MM.1S (cell line): ENCODE data around the gene SLC25A6.

Experiments
- DNase-seq: peaks from one replicate; pipeline ENCODE4 v3.0.0-alpha.2; 2015
- H2AFZ ChIP-seq: fragments of 300-600 bp; sonication (generic); 2 replicates; pipeline ENCODE4 v1.6.0; 2016; ENCODE audit warnings: antibody characterized with exemption, low read length
- H3F3A ChIP-seq: fragments of 300-600 bp; sonication (generic); 2 replicates; pipeline ENCODE4 v1.6.1; 2016; ENCODE audit warnings: mild to moderate bottlenecking, antibody characterized with exemption, low read length, moderate library complexity, mixed read lengths; ENCODE audit not compliant: insufficient read depth
- H3K27ac ChIP-seq: fragments of 300-600 bp; sonication (generic); 2 replicates; pipeline ENCODE4 v1.5.1; 2016; ENCODE audit warnings: mild to moderate bottlenecking, low read length
- H3K27me3 ChIP-seq: fragments of 300-600 bp; sonication (generic); replicated peaks from 2 replicates; pipeline ENCODE4 v1.6.0; 2016; ENCODE audit warnings: low read length; ENCODE audit not compliant: insufficient read depth
- H3K36me3 ChIP-seq: fragments of 300-600 bp; sonication (generic); replicated peaks from 2 replicates; pipeline ENCODE4 v1.6.1; 2016; ENCODE audit warnings: mild to moderate bottlenecking, low read length, mixed read lengths; ENCODE audit not compliant: insufficient read depth
- H3K4me1 ChIP-seq: fragments of 300-600 bp; sonication (generic); 2 replicates; pipeline ENCODE4 v1.6.1; 2016; ENCODE audit warnings: low read length, mixed read lengths
- H3K4me2 ChIP-seq: fragments of 300-600 bp; sonication (generic); 2 replicates; pipeline ENCODE4 v1.6.0; 2016; ENCODE audit warnings: low read depth, low read length
- H3K4me3 ChIP-seq: fragments of 300-600 bp; sonication (generic); 2 replicates; pipeline ENCODE4 v1.5.1; 2016; ENCODE audit warnings: low read length, mixed read lengths
- H3K79me2 ChIP-seq: fragments of 300-600 bp; sonication (generic); 2 replicates; pipeline ENCODE4 v1.6.1; 2016; ENCODE audit warnings: mixed run types, low read length, mixed read lengths
- H3K9ac ChIP-seq: fragments of 300-600 bp; sonication (generic); 2 replicates; pipeline ENCODE4 v1.6.1; 2016; ENCODE audit warnings: low read length, mixed read lengths
- H3K9me2 ChIP-seq: fragments of 300-600 bp; sonication (generic); replicated peaks from 2 replicates; pipeline ENCODE4 v1.6.1; 2016; ENCODE audit warnings: mild to moderate bottlenecking, low read length, mixed read lengths; ENCODE audit not compliant: insufficient read depth
- H3K9me3 ChIP-seq: fragments of 300-600 bp; sonication (generic); replicated peaks from 2 replicates; pipeline ENCODE4 v1.6.1; 2016; ENCODE audit warnings: mild to moderate bottlenecking, low read length, mixed read lengths; ENCODE audit not compliant: insufficient read depth
- H4K20me1 ChIP-seq: fragments of 300-600 bp; sonication (generic); 2 replicates; pipeline ENCODE4 v1.6.1; 2016; ENCODE audit warnings: mild to moderate bottlenecking, low read length, moderate library complexity, mixed read lengths; ENCODE audit not compliant: insufficient read depth
- CTCF ChIP-seq: fragments of 300-600 bp; sonication (generic); IDR thresholded peaks from 2 replicates; pipeline ENCODE4 v1.5.1; 2016; ENCODE audit warnings: antibody characterized with exemption, low read length, mixed read lengths
- EZH2 ChIP-seq: fragments of 300-600 bp; sonication (generic); optimal IDR thresholded peaks from 2 replicates; pipeline ENCODE3; 2017; ENCODE audit warnings: low read depth, mild to moderate bottlenecking, antibody characterized with exemption, low read length, mixed read lengths
- EZH2phosphoT487 ChIP-seq: fragments of 300-600 bp; sonication (generic); IDR thresholded peaks from 2 replicates; pipeline ENCODE4 v1.6.1; 2018; ENCODE audit warnings: antibody characterized with exemption, low read length

SLC25A6 gene

GRCh38 chrX:1420371-1420770, 28.5 kb upstream of the SLC25A6 start:
- DNase-seq = no peak
- Histone ChIP-seq H3K27me3 (no peaks in the 10 kb centered on the region), H3K4me3 (no peak overlapping the region), H3K79me2 (no peaks in the 10 kb centered on the region), H3K9ac (no peak overlapping the region), H3K4me2 (no peak overlapping the region), H4K20me1 (no peaks in the 10 kb centered on the region), H2AFZ (no peak overlapping the region), H3K9me2 (no peaks in the 10 kb centered on the region), H3F3A (no peaks in the 10 kb centered on the region), H3K9me3 (no peaks in the 10 kb centered on the region), H3K36me3 (no peaks in the 10 kb centered on the region), H3K27ac (no peak overlapping the region), H3K4me1 (no peaks in the 10 kb centered on the region)
- TF ChIP-seq CTCF (no peak), EZH2phosphoT487 (no peak), EZH2 (no peak)

GRCh38 chrX:1419545-1420355, 27.8 kb upstream of the SLC25A6 start:
- H3K36me3 ChIP-seq = no peaks in the 10 kb centered on the region
- TF ChIP-seq EZH2 (no peak), CTCF (no peak), EZH2phosphoT487 (no peak)

DNA sequence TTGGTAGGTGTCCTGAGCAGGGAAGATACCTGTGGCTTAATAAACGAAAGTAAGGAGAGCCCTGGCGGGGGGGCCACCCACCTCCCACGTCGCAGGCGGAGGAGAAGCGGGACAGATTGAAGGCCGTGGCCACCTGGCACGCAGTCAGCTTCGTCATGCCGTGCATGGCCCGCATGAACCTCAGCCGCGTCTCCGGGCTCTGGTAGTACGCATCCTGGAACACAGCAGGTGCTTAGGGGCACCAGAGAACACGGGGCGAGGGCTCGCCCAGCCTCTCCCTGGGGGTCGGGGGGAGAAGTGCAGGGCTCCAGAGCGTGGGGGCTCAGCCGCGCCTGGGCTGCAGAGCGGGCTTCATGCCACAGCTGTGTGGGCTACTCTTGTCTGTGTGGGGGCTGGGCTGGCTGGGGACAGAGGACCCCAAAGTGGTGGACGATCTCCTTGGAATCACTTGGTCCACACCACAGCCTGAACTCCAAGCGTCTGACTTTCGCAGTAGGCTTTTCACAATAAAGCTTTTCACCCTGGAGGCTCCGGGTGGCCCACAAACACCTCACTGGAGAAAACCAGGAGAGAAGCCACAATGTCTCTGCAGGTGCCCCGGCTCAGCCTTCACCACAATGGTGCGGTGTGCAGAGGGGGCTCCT, 27.1 kb upstream of the SLC25A6 start:
- Histone ChIP-seq H3K4me1 (no peaks in the 10 kb centered on the region), H3K9me2 (no peaks in the 10 kb centered on the region), H3K4me2 (no peak overlapping the region), H2AFZ (no peak overlapping the region), H3K27me3 (no peaks in the 10 kb centered on the region), H3K4me3 (no peak overlapping the region), H3K36me3 (no peaks in the 10 kb centered on the region), H3K9me3 (no peaks in the 10 kb centered on the region), H3K9ac (no peak overlapping the region), H3F3A (no peaks in the 10 kb centered on the region), H4K20me1 (no peaks in the 10 kb centered on the region), H3K27ac (no peak overlapping the region), H3K79me2 (no peaks in the 10 kb centered on the region)
- no peak for TF ChIP-seq EZH2phosphoT487
- TF ChIP-seq CTCF = no peak
- no peak for TF ChIP-seq EZH2
- DNase-seq = no peak

More at GRCh38 chrX:1419545-1420355, 27.8 kb upstream of the SLC25A6 start:
- H3K9me3 ChIP-seq = no peaks in the 10 kb centered on the region
- no peaks in the 10 kb centered on the region for H3K4me1 ChIP-seq
- H4K20me1 ChIP-seq = no peaks in the 10 kb centered on the region
- no peak overlapping the region for H3K27ac ChIP-seq
- H3F3A ChIP-seq = no peaks in the 10 kb centered on the region
- no peak overlapping the region for H3K4me3 ChIP-seq
- H3K4me2 ChIP-seq = no peak overlapping the region
- H2AFZ ChIP-seq = no peak overlapping the region
- no peak for DNase-seq
- H3K79me2 ChIP-seq = no peaks in the 10 kb centered on the region
- H3K9ac ChIP-seq = no peak overlapping the region
- H3K27me3 ChIP-seq = no peaks in the 10 kb centered on the region
- H3K9me2 ChIP-seq = no peaks in the 10 kb centered on the region
